ENCODE results near the gene EEF1AKMT3.
A peak's percentile ranks its signal among the peaks of the same experiment; 100 is the strongest.
"Not testable (repeated sequence)": the region's sequence is repeated elsewhere in the genome, so short reads cannot be mapped to it uniquely, and the experiment has no call there.

Gene EEF1AKMT3

GRCh38 chr12:57765698-57766463 is 6.5 kb upstream of the EEF1AKMT3 start:
- DNase-seq = no peak

DNA sequence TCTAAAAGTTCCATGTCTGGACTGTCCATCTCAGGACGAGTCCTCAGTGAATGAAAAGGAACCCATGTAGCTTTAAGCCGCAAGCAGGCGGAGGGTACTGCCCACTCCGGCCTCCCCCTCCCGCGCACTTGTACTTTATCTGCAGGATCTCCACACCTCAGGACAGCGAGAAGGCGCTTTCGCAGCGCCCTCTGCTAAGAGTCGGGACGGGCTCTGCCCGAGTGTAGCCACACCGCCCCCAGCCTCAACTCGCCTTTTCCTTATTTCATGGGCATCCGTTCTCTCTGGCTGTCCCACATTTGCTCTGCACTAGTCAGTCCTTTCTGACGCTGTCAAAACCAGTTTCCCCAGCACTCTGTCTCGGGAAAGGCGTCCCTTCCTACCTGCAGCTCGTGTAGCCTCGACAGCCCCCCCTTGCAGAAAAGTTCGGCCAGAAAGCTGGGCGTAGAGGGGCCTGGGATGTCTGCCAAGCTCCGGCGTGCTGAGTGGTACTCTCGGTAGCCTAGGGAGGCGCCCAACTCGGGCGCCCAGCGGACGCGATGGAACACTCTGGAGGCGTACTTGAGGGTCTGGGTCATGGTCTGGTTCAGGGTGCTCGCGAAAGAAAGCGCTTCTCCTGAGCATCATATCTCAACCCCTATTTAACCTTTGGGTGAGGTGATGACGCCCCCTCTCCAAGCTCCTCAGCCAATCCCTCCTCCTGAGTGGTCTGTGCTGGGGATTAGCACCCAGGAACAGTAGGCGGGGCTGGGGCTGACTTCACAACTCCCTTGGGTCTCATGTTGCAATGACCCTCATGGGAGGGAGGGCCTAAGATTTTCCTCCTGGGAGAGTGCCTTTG is 5.7 kb upstream of the EEF1AKMT3 start, which contains the start of gene CYP27B1:
Gene CYP27B1 (minus strand): TSS at position 615 of the 841 bp plus-strand sequence. CDS start 37 bp downstream, at position 578.
- DNase-seq = no peak

- DNase-seq = no peak
These were observed 5.1 kb upstream of the EEF1AKMT3 start for GRCh38 chr12:57767305-57767698.

DNA sequence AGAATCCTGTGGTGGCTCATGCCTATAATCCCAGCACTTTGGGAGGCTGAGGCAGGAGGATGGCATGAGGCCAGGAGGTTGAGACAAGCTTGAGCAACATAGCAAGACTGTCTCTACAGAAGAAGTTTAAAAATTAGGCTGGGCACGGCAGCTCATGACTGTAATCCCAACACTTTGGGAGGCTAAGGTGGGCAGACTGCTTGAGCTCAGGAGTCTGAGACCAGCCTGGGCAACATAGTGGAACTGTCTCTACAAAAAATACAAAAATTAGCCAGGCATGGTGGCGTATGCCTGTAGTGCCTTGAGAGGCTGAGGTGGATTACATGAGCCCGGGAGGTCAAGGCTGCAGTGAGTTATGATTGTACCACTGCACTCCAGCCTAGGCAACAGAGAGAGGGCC is 4.5 kb upstream of the EEF1AKMT3 start:
- DNase-seq = no peak

DNA sequence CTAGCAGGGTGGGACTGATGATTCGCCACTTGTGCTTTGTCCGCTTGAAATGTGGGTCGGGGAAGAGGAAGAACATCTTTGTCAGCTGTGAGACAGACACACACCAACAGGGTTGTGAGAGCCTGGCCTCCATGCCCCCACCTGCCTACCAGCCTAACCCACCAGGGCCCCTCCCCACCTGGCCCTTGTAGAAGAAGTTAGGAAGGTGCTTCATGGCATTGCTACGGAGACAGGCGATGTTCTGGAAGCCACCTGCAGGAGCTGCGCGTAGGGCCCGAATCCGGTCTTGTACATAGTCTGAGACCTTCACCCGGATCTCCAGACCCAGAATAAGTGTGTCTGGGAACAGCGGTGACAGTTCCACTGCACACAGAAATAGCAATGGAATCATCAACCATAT is 2.8 kb upstream of the EEF1AKMT3 start:
- no peak for DNase-seq

DNA sequence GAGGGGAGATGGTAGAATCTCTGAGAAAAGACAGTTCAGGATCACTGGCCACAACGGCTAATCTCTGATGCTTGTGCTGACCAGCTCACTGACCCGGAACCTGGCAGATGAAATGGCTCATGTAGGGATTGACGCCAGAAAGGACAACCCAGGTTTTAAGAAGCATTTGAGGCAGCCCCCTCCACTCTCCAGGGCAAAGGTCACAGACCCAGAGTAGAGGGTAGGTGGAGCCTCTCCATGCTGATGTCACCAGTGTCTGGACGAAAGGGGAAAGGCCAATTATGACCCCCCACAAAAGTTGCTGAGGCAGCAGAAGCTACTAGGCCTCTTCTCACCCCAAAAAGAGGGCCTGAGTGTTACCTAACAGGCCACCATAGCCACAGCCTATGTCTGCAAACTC is 1.7 kb upstream of the EEF1AKMT3 start:
- DNase-seq = no peak

- DNase-seq = peak; percentile 96
These were observed 1.1 kb upstream of the EEF1AKMT3 start for GRCh38 chr12:57771236-57771872.

DNA sequence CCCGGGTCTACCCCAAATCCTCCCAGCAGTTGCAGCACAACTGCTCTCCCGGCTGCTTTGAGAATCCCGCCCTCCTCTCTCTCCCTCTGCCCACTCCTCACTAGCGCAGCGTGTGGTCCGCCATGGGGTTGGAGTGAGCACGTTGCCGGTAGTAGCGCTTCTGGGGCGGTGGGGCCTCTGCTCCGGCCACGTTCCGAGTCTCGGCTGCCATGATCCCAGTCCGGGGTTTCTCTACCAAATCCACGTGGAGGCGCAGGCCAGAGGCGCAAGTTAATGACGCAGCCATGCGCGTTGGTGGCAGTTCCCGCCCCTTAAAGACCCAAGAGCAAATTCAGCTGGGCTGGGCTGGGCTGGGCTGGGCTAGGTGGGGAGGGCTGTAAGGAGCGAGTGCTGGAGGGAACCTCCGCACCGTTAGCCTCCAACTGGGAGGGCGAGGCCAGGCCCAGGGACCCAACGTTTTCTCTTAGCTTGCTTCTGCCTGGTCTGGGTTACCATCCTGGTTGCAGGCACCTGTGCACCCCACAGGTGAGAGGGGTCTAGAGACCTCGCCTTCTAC is 463 bp upstream of the EEF1AKMT3 start, which contains the start of gene METTL1:
Gene METTL1 (minus strand): TSS at position 233 of the 556 bp plus-strand sequence. CDS start 22 bp downstream, at position 211.
- peak; percentile 97 for DNase-seq

GRCh38 chr12:57774634-57775033 is 2.2 kb downstream of the EEF1AKMT3 start:
- not testable (repeated sequence) for DNase-seq

GRCh38 chr12:57775044-57775443 is 2.6 kb downstream of the EEF1AKMT3 start:
- no peak for DNase-seq

DNA sequence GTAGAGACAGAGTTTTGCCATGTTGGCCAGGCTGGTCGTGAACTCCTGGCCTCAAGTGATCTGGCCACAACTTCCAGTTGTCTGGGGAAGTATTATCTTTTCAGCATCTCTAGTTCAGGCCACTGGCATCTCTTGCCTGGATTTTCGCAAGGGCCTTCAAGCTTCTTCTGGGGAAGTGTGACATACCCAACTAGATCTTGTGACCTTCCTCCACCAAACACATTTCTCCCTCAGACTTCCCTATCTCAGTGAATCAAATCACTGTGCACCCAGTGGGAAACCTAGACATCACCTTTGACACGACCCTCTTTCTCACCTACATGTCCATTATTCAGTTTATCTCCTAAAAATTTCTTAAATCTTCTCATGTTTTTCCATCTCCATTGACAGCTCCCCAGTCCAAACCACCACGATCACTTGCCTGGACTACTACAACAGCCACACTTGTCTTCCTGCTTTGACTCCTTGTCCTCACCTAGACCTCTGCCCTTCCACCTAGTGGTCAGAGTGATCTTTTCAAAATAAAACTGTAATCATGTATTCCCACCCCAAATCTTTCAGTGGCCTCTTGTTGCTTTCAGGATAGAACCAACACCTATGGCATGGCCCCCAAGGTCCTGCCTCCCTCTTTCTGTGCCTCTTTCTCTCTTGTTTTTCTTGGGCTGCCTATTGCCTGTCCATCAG is 3.3 kb downstream of the EEF1AKMT3 start:
- peak; percentile 26 for DNase-seq

DNA sequence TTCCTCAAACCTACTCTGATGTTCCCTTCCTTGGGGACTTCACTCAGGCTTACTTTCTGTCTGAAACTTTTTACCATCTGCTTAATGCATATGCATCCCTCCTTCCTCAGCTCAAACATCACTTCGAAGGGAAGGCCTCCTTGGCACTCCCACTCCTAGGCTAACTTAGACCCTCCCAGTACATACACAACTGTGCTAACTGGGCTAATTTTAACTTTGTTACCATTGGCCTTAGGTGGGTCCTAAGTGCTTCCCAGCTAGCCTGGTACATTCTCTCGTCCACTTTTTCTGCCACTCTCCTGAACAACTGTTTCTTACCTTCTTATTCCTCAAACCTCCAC is 3.8 kb downstream of the EEF1AKMT3 start:
- no peak for DNase-seq

GRCh38 chr12:57777367-57777766 is 5.0 kb downstream of the EEF1AKMT3 start:
- DNase-seq = no peak

- DNase-seq = no peak
These were observed 5.5 kb downstream of the EEF1AKMT3 start for GRCh38 chr12:57777911-57778310.

DNA sequence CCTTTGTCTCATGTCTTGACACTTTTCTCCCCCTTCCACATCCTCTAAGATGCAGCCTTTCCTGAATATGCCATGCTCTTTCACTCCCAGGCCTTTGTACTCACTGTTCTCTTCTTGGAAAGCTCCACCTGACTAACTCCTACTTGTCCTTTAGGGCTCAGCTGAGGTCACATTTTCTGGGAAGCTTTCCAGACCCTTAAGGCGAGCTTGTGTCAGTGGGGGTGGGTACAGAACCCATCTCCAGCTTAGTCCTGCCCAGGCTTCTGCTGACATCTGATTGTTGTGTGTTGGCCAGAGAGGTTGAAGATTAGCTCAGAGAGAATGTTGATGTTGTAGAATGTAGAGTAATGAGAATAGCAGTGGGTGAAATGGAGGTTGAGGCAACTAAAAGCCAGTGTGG is 7.3 kb downstream of the EEF1AKMT3 start:
- DNase-seq = no peak

DNA sequence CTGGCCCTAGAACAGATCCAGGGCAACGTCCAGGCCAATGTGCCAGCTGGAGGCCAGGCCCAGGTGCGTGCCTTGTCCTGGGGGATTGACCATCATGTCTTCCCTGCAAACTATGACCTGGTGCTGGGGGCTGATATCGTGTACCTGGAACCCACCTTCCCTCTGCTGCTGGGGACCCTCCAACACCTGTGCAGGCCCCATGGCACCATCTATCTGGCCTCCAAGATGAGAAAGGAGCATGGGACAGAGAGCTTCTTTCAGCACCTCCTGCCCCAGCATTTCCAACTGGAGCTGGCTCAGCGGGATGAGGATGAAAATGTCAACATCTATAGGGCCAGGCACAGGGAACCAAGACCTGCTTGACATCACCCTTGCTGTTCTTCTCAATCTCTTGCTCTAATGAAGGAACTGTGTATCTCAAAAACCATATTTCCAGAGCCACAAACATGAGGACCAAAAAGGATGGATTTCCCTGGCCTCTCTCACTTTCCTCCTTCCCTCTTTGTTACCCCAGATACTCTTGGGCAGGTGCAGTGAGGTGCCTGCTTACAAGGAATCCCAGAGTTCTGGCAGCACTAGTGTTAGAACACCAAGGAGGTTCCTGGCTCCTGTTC is 8.0 kb downstream of the EEF1AKMT3 start:
- no peak for DNase-seq

- DNase-seq = no peak
These were observed 8.8 kb downstream of the EEF1AKMT3 start for GRCh38 chr12:57781244-57781643.

DNA sequence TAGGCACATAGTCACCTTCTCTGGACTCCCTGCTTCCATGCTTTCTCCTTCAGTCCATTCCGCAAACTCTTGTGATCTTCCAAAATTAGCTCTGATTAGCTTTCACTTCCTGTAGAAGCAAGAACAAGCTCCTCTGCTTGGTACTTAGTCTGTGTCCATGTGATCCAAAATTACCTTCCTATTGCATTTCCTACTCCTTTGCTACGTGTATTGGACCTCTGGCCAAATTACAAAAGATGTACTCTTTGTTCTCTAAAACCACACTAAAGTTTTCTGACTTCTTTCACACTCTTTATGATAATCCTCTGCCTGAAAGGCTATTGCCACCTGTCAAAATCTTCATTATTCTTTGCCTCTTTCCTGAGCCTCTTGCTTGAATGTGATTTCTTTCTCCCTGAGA is 9.4 kb downstream of the EEF1AKMT3 start:
- DNase-seq = no peak

DNA sequence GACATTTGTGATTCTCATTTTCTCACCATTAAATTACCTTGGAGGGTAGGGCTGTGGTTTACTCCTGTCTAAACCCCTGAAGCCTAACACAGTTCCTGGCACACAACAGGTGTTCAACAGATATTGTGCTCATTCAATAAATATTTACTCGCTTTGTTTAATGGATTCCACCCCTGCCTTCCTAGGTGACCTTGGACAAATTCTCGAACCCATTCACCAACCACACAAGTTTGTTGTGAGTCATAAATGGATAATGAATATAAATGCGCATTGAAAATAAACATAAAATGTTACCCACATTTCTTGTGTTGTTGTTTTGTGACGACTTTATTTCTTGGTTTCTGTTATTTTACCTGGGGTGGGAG is 9.8 kb downstream of the EEF1AKMT3 start:
- no peak for DNase-seq

- peak; percentile 98 for DNase-seq
These were observed 10.4 kb downstream of the EEF1AKMT3 start, which contains the start of gene TSFM for GRCh38 chr12:57782608-57783465. Gene TSFM (plus strand): TSS chr12:57782787. CDS start chr12:57782802, 15 bp downstream.

DNA sequence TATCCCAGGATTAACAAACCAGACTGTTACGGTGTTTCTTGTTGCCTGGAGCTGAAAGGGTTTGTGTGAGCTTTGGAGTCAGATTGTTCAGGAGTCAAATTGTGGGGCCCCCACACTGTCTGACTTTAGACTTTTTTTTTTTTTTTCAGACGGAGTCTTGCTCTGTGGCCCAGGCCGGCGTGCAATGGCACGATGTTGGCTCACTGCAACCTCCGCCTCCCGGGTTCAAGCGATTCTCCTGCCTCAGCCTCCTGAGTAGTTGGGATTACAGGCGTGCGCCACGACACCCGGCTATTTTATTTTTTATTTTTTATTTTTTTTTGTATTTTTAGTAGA is 11.0 kb downstream of the EEF1AKMT3 start:
- no peak for DNase-seq

Data from RPMI8226 (cell line).